Fibroblast of lung (primary cell): Measurements from ENCODE around the gene ITPK1. TPM values are rescaled to one million over a fixed set of nuclear protein-coding genes. Genes with fewer than 3 reads are reported as not detected.

Source experiments
- DNase-seq, 2 donors: peaks; one replicate each; pipeline versions ENCODE4 v3.0.0 to v3.0.0-alpha.2; 2010; ENCODE audit warnings: low read depth in 2 of 2
- H2AFZ ChIP-seq: 2 replicates; pipeline ENCODE4 v1.5.1; 2012; ENCODE audit warnings: low read length, control low read depth, inconsistent platforms
- H3K27ac ChIP-seq: 2 replicates; pipeline ENCODE4 v1.5.1; 2011; ENCODE audit warnings: low read length, control low read depth; ENCODE audit not compliant: insufficient read depth
- H3K27me3 ChIP-seq: 2 replicates; pipeline ENCODE4 v1.5.1; 2011; ENCODE audit warnings: mild to moderate bottlenecking, low read length; ENCODE audit not compliant: control insufficient read depth, insufficient read depth
- H3K36me3 ChIP-seq: 2 replicates; pipeline ENCODE4 v1.5.1; 2011; ENCODE audit warnings: low read length; ENCODE audit not compliant: control insufficient read depth, insufficient read depth
- H3K4me1 ChIP-seq: 2 replicates; pipeline ENCODE4 v1.5.1; 2011; ENCODE audit warnings: low read length; ENCODE audit not compliant: control insufficient read depth, insufficient read depth; ENCODE audit errors: extremely low read depth
- H3K4me2 ChIP-seq: 2 replicates; pipeline ENCODE4 v1.5.1; 2011; ENCODE audit warnings: low read length, control low read depth; ENCODE audit not compliant: insufficient read depth; ENCODE audit errors: extremely low read depth
- H3K4me3 ChIP-seq, 4 experiments: fragments of 200-600 bp in 1 of 4; sonication (generic) in 1 of 4; replicated peaks in 1 of 4; 2 replicates each; pipeline ENCODE4 v1.5.1; 2011 to 2016; ENCODE audit warnings: low read length in 4 of 4, low read depth in 3 of 4, mild to moderate bottlenecking in 3 of 4, control low read depth in 2 of 4, inconsistent platforms in 1 of 4, mixed read lengths in 1 of 4; ENCODE audit not compliant: insufficient read depth in 1 of 4; ENCODE audit errors: control extremely low read depth in 1 of 4
- H3K79me2 ChIP-seq: 2 replicates; pipeline ENCODE4 v1.5.1; 2012; ENCODE audit warnings: mild to moderate bottlenecking, low read length, inconsistent platforms; ENCODE audit not compliant: control insufficient read depth, insufficient read depth
- H3K9ac ChIP-seq: 2 replicates; pipeline ENCODE4 v1.5.1; 2011; ENCODE audit warnings: mild to moderate bottlenecking, low read length, control low read depth; ENCODE audit not compliant: insufficient read depth
- H3K9me3 ChIP-seq: 2 replicates; pipeline ENCODE4 v1.5.1; 2012; ENCODE audit warnings: low read depth, low read length; ENCODE audit not compliant: control insufficient read depth, insufficient read depth
- H4K20me1 ChIP-seq: 2 replicates; pipeline ENCODE4 v1.5.1; 2011; ENCODE audit warnings: low read length; ENCODE audit not compliant: control insufficient read depth, insufficient read depth; ENCODE audit errors: extremely low read depth
- EZH2 ChIP-seq: IDR thresholded peaks from 2 replicates; pipeline ENCODE4 v1.5.1; 2012; ENCODE audit warnings: low read length, control low read depth, mild to moderate bottlenecking; ENCODE audit errors: missing control alignments
- polyA plus RNA-seq, 2 donors: library from polyadenylated mRNA; depleted of rRNA in 1 of 2; stranded (reverse) in 1 of 2; unstranded in 1 of 2; fragments of >200 nt; gene quantifications; 2 replicates each; pipeline ENCODE4 v1.2.1, GENCODE V29; 2011 to 2012; ENCODE audit warnings: missing spikeins in 1 of 2
- total RNA-seq: library from RNA; depleted of rRNA; stranded (reverse); fragments of >200 nt; gene quantifications from 2 replicates; pipeline ENCODE4 v1.2.1, GENCODE V29; 2014
- TF ChIP-seq, protein P1 (sequence below), 2 donors: IDR thresholded peaks in 1 of 2; conservative IDR thresholded peaks in 1 of 2; 1 replicate in 1 of 2; 2 replicates in 1 of 2; pipeline ENCODE4 v1.5.1; 2011 to 2012; ENCODE audit warnings: low read length in 2 of 2, control low read depth in 1 of 2, inconsistent platforms in 1 of 2, low read depth in 1 of 2, mild to moderate bottlenecking in 1 of 2

ITPK1 gene
- total and polyA plus RNA-seq, 2 donors (not counting 1 experiment from before 2014, with no cell fraction given), result 9.2 to 23.1 TPM

DNA sequence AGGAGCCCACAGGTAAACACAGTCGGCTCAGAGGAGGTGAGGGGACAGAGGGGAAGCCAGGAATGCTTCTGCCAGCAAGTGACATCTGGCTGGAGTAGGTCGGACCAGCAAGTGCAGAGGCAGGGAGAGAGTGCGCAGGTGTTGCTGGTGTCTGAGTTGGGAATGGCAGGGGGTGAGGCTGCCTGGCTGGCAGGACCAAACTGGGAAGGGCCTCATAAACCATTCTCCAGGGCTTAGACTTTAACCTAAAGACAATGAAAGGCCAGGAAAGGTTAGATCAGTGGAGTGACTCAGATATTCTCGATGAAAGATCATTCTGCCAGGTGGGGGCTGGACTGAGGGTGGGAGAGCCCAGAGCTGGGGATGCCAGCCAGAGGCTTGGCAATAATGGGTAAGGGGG, 66.4 kb downstream of the ITPK1 start:
- H3K4me1 ChIP-seq, result peaks cover 3% of the 10 kb centered on the region
- H2AFZ ChIP-seq, result no peak overlapping the region
- TF ChIP-seq, protein P1, sequence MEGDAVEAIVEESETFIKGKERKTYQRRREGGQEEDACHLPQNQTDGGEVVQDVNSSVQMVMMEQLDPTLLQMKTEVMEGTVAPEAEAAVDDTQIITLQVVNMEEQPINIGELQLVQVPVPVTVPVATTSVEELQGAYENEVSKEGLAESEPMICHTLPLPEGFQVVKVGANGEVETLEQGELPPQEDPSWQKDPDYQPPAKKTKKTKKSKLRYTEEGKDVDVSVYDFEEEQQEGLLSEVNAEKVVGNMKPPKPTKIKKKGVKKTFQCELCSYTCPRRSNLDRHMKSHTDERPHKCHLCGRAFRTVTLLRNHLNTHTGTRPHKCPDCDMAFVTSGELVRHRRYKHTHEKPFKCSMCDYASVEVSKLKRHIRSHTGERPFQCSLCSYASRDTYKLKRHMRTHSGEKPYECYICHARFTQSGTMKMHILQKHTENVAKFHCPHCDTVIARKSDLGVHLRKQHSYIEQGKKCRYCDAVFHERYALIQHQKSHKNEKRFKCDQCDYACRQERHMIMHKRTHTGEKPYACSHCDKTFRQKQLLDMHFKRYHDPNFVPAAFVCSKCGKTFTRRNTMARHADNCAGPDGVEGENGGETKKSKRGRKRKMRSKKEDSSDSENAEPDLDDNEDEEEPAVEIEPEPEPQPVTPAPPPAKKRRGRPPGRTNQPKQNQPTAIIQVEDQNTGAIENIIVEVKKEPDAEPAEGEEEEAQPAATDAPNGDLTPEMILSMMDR (conservative IDR thresholded peaks at IDR 0.05 in 1 of 2, IDR thresholded peaks at IDR 0.05 in 1 of 2; ENCODE audit: low read depth in 1 of 2, low read length in 2 of 2), result no peak
- no peak for TF ChIP-seq EZH2
- H3K4me2 ChIP-seq, result no peak overlapping the region
- no peaks in the 10 kb centered on the region for H4K20me1 ChIP-seq
- H3K9me3 ChIP-seq, result no peaks in the 10 kb centered on the region
- H3K27me3 ChIP-seq, result no peaks in the 10 kb centered on the region
- no peak for DNase-seq
- no peak overlapping the region for H3K4me3 ChIP-seq
- no peak overlapping the region for H3K9ac ChIP-seq
- H3K36me3 ChIP-seq, result no peaks in the 10 kb centered on the region
- H3K27ac ChIP-seq, result no peak overlapping the region
- H3K79me2 ChIP-seq, result no peaks in the 10 kb centered on the region

- no peaks in the 10 kb centered on the region for H4K20me1 ChIP-seq
- H3K27ac ChIP-seq, result no peak overlapping the region
- no peak for TF ChIP-seq EZH2
- TF ChIP-seq, protein P1 (conservative IDR thresholded peaks at IDR 0.05 in 1 of 2, IDR thresholded peaks at IDR 0.05 in 1 of 2; ENCODE audit: low read depth in 1 of 2, low read length in 2 of 2), result no peak
- no peak overlapping the region for H3K9ac ChIP-seq
- H3K4me2 ChIP-seq, result no peak overlapping the region
- no peaks in the 10 kb centered on the region for H3K79me2 ChIP-seq
- H3K4me3 ChIP-seq, result no peak overlapping the region
- peaks cover 3% of the 10 kb centered on the region for H3K4me1 ChIP-seq
- no peak overlapping the region for H2AFZ ChIP-seq
- H3K27me3 ChIP-seq, result no peaks in the 10 kb centered on the region
- DNase-seq, result no peak
- no peaks in the 10 kb centered on the region for H3K36me3 ChIP-seq
- no peaks in the 10 kb centered on the region for H3K9me3 ChIP-seq
Observed at GRCh38 chr14:93048843-93049242, 66.9 kb downstream of the ITPK1 start.

GRCh38 chr14:93047661-93048060, 68.1 kb downstream of the ITPK1 start:
- peaks cover 3% of the 10 kb centered on the region for H3K4me1 ChIP-seq
- TF ChIP-seq, protein P1 (conservative IDR thresholded peaks at IDR 0.05 in 1 of 2, IDR thresholded peaks at IDR 0.05 in 1 of 2; ENCODE audit: low read depth in 1 of 2, low read length in 2 of 2), result no peak
- TF ChIP-seq EZH2, result no peak
- H3K27ac ChIP-seq, result no peak overlapping the region
- H3K79me2 ChIP-seq, result no peaks in the 10 kb centered on the region
- H3K4me2 ChIP-seq, result no peak overlapping the region
- no peaks in the 10 kb centered on the region for H4K20me1 ChIP-seq
- no peak overlapping the region for H3K9ac ChIP-seq
- no peak for DNase-seq
- H3K4me3 ChIP-seq, result no peak overlapping the region
- H2AFZ ChIP-seq, result no peak overlapping the region
- no peaks in the 10 kb centered on the region for H3K36me3 ChIP-seq
- H3K9me3 ChIP-seq, result no peaks in the 10 kb centered on the region
- H3K27me3 ChIP-seq, result no peaks in the 10 kb centered on the region
